SK-N-SH treated with all-trans-retinoic acid at 6 μM for 48 hours (cell line): ENCODE results near the gene IFT74.

Experiments used
- CSDC2 ChIP-seq: fragments of 250-450 bp; sonication (Bioruptor Pico); IDR thresholded peaks from 2 replicates; pipeline ENCODE4 v1.5.0; 2020; ENCODE audit warnings: mild to moderate bottlenecking, moderate library complexity
- CSRNP3 ChIP-seq: fragments of 250-450 bp; sonication (Bioruptor Pico); IDR thresholded peaks from 2 replicates; pipeline ENCODE4 v1.5.1; 2021; ENCODE audit warnings: mild to moderate bottlenecking, moderate library complexity
- GLIS3 ChIP-seq: fragments of 250-450 bp; sonication (Bioruptor Pico); IDR thresholded peaks from 2 replicates; pipeline ENCODE4 v1.5.0; 2020; ENCODE audit warnings: mild to moderate bottlenecking, moderate library complexity
- PATZ1 ChIP-seq: fragments of 250-450 bp; sonication (Bioruptor Pico); IDR thresholded peaks from 2 replicates; pipeline ENCODE4 v1.8.0; 2020; ENCODE audit warnings: mild to moderate bottlenecking, moderate library complexity, borderline replicate concordance
- PPARA ChIP-seq: fragments of 250-450 bp; sonication (Bioruptor Pico); IDR thresholded peaks from 2 replicates; pipeline ENCODE4 v1.5.0; 2020; ENCODE audit warnings: mild to moderate bottlenecking, borderline replicate concordance
- RARB ChIP-seq: fragments of 250-450 bp; sonication (Bioruptor Pico); IDR thresholded peaks from 2 replicates; pipeline ENCODE4 v1.8.0; 2021; ENCODE audit warnings: mild to moderate bottlenecking, moderate library complexity
- SNAI2 ChIP-seq: fragments of 250-450 bp; sonication (Bioruptor Pico); IDR thresholded peaks from 2 replicates; pipeline ENCODE4 v1.5.0; 2020; ENCODE audit warnings: mild to moderate bottlenecking, moderate library complexity
- TCF4 ChIP-seq: fragments of 250-450 bp; sonication (Bioruptor Pico); IDR thresholded peaks from 2 replicates; pipeline ENCODE4 v1.8.0; 2021; ENCODE audit warnings: mild to moderate bottlenecking, moderate library complexity, borderline replicate concordance
- ZC3H10 ChIP-seq: fragments of 250-450 bp; sonication (Bioruptor Pico); IDR thresholded peaks from 2 replicates; pipeline ENCODE4 v1.5.1; 2021; ENCODE audit warnings: mild to moderate bottlenecking, moderate library complexity
- ZFP30 ChIP-seq: fragments of 450-650 bp; formaldehyde crosslinking; IDR thresholded peaks from 2 replicates; pipeline ENCODE4 v1.5.0; 2022; ENCODE audit warnings: mild to moderate bottlenecking, moderate library complexity
- ZNF565 ChIP-seq: fragments of 450-650 bp; formaldehyde crosslinking; conservative IDR thresholded peaks from 2 replicates; pipeline ENCODE4 v1.5.0; 2020; ENCODE audit warnings: low read depth, mild to moderate bottlenecking, moderate library complexity
- ZNF70 ChIP-seq: fragments of 450-650 bp; formaldehyde crosslinking; IDR thresholded peaks from 2 replicates; pipeline ENCODE4 v1.5.0; 2020; ENCODE audit warnings: mild to moderate bottlenecking, moderate library complexity

GRCh38 chr9:26940779-26941178 lies 15.4 kb upstream of the IFT74 start:
- no peak for TF ChIP-seq TCF4
- no peak for TF ChIP-seq CSDC2
- TF ChIP-seq GLIS3 (CRISPR knock-in tag) = no peak
- no peak for TF ChIP-seq ZNF565 (CRISPR knock-in tag)
- TF ChIP-seq RARB (CRISPR knock-in tag) = no peak
- no peak for TF ChIP-seq ZC3H10
- TF ChIP-seq ZFP30 (CRISPR knock-in tag) = no peak
- no peak for TF ChIP-seq SNAI2 (CRISPR knock-in tag)
- no peak for TF ChIP-seq PPARA (CRISPR knock-in tag)
- TF ChIP-seq CSRNP3 (CRISPR knock-in tag) = no peak
- no peak for TF ChIP-seq PATZ1 (CRISPR knock-in tag)
- no peak for TF ChIP-seq ZNF70
